HG03045 (cell line): ENCODE measurements around the gene RACGAP1.
A peak's percentile ranks its signal among the peaks of the same experiment; 100 is the strongest.

Source experiments
- ATAC-seq: cut with Tn5 transposase; IDR thresholded peaks from one replicate; pipeline ENCODE4 v1.9.1; 2021; ENCODE audit warnings: mild to moderate bottlenecking, moderate library complexity; ENCODE audit not compliant: unreplicated experiment

Gene RACGAP1, protein sequence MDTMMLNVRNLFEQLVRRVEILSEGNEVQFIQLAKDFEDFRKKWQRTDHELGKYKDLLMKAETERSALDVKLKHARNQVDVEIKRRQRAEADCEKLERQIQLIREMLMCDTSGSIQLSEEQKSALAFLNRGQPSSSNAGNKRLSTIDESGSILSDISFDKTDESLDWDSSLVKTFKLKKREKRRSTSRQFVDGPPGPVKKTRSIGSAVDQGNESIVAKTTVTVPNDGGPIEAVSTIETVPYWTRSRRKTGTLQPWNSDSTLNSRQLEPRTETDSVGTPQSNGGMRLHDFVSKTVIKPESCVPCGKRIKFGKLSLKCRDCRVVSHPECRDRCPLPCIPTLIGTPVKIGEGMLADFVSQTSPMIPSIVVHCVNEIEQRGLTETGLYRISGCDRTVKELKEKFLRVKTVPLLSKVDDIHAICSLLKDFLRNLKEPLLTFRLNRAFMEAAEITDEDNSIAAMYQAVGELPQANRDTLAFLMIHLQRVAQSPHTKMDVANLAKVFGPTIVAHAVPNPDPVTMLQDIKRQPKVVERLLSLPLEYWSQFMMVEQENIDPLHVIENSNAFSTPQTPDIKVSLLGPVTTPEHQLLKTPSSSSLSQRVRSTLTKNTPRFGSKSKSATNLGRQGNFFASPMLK

DNA sequence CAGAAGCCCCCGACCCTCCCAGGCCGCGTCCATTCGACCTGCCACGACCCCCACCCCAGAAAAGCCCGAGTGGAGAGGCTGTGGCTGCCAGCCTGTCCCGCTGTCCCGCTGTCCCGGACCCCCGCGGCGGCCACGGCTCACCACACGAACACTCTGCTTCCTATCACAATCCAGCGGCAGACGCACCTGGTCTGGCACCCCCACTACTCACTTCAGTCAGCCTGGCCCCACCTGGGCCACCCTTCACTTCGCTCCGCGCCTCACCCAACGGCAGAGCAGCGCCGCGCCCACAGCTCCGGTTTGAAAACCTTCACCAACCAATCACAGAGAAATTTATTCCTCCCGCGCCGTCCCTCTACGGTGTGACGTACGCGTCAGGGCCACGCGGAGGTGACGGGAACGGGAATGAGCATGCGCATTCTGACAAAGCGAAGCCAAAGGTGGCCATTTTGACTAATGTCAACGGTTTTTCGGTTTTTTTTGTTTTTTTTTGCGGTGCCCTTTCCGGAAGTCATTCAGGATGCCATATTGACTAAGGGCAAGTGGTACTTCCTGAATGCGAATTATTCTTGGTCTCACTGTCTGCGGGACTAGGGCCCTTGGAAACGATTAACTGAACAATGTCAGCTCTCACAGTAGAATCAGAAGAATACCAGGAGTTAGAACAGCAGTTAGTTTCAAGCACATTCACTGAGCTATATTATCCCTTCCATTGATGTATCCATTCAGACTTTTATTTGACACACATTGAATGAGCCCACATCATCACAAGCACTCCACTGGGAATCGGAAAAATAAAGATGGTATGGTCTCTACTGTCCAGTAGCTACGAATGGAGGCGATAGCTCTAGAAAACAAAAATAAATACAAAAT is at the start of gene RACGAP1:
RACGAP1 (minus strand) TSS at position 308 of the 873 bp plus-strand sequence. CDS start 8,779 bp downstream, outside the sequence.
- ATAC-seq: peak; percentile 97

DNA sequence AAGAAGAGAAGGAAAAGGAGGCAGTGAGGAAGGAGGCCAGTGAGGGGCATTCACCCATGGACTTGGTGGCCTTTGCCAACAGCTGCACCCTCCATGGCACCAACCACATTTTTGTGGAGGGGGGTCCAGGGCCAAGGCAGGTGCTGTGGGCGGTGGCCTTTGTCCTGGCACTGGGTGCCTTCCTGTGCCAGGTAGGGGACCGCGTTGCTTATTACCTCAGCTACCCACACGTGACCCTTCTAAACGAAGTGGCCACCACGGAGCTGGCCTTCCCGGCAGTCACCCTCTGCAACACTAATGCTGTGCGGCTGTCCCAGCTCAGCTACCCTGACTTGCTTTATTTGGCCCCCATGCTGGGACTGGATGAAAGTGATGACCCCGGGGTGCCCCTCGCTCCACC is 48.4 kb upstream of the RACGAP1 start:
- ATAC-seq: no peak

DNA sequence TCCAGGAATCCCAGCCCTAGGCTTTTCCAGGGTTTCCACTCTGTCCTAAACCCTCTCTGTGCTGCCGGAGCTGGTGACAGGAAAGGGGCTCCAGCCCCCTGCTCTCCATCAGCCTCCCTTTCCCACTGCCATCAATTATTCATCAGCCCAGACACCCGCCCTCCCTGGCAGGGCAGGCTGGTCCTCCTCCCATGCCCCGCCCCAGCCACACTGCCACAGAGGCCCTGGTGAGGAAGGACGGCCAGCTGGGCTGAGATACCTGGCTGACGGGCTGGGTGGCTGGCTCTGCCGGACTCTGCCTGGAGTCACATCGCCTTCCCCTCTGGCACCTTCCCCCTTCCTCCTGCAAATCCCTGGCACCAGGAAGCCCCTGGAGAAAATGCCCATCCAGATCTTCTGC is 47.9 kb upstream of the RACGAP1 start:
- no peak for ATAC-seq

DNA sequence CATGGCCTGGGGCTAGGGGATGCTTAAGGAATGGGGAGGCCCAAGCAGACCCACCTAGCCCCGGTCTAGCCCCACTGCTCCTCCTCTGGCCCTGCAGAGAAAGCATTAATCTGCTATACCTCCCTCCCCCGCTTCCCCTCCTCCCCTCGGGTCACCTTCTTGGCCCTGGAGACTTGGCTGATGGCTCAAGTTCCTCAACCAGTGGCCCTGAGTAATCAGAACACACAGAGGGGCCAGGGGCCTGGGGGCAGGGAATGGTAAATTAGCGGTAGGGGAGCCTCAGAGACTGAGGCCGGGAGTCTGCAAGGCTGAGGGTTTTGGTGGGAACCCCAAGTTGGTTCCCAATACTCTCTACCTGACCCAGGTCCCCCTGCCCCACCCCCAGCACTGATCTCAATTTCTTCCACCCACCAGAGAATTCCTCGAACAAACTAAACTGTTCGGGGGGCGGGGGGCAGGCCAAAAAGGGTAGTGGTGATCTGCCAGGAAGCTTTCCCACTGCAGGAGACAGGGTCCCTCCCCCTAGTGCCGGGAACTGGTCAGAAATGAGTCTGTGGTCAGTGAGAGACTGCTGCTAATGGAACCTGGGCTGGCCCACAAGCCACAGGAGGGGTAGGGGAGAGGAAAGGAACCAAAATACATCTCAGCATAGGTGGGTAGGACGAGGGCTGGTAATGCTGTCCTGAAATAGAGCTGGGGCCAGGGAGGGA is 47.1 kb upstream of the RACGAP1 start:
- no peak for ATAC-seq

DNA sequence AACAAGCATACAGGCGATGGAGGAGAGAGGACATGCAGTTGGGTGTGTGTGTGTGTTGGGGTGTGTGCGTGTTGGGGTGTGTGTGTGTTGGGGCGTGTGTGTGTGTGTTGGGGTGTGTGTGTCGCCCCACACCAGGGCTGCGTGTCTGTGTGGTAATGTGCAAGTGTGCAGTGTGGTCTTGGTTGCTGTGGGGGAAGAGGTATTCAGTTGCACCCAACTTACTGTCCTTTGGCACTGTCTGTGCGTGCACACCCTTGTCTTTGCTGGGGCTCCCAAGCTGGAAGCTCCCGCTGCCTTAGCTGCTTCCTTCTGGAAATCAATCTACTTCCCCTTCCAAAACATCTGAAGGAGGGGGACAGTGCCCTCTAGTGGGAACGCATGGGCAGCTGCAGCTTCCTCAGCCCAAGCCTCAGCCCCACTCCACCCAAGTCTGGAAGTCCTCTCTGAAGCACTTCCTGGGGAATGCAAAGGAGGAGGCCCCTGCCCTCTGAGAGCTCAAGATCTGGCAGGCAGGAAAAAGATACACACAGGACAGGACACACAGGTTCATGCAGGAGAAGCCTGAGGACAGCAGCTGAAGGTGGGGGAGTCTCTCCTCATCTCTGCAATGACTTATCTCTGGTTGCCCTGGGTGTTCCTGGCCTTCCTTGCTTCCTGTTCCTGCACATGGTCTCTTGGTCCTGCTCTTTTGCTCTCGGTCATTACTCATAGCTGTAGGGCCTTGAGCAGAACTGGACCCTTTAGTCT is 45.2 kb upstream of the RACGAP1 start:
- no peak for ATAC-seq

DNA sequence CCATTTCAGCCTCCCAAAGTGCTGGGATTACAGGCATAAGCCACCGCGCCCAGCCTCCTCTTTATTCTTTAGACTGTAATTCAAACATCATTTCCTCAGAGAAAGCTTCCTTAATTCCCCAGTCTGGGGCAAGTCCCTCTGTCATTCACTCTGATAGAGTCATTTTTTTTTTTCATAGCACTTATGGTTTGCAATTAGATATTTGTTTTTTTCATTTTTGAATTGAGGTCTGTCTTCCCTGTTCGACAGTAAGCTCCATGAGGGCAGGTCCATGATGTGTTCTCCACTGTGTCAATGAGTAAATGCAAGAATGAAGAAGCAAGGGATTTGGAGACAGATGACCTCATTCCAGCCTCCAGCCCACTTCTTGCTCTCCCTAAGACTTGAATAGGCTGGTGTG is 44.2 kb upstream of the RACGAP1 start:
- ATAC-seq: no peak

DNA sequence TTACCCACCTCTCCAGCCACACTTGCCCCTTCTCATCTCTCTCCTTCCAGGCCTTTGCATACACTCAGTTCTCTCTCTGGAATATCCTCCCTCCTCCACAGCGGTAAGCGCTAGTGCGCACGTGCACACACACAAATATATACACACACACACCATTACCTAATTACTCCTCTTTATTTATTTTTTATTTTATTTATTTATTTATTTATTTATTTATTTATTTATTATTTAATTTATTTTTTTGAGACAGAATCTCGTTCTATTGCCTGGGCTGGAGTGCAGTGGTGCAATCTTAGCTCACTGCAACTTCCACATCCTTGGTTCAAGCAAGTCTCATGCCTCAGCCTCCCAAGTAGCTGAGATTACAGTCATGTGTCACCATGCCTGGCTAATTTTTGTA is 43.8 kb upstream of the RACGAP1 start:
- no peak for ATAC-seq

DNA sequence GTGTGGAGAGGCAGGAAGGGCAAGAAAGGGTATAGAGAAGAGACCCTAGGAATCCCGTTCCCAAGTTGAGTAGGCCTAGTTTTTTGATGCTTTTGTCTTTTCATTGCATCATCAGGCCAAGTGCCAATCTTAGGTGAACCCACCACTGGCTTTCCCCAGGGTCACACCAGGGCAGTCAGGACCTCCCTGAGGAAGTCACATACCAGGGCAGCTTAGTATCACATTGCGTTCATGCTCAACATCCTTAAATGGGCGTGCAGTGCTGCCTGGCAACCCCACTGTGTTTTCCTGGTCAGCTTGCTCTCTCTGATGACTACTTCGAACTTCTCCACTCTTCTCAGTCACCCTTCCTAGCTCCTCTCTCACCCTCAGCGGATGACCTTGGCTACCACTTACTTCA is 41.1 kb upstream of the RACGAP1 start:
- no peak for ATAC-seq

DNA sequence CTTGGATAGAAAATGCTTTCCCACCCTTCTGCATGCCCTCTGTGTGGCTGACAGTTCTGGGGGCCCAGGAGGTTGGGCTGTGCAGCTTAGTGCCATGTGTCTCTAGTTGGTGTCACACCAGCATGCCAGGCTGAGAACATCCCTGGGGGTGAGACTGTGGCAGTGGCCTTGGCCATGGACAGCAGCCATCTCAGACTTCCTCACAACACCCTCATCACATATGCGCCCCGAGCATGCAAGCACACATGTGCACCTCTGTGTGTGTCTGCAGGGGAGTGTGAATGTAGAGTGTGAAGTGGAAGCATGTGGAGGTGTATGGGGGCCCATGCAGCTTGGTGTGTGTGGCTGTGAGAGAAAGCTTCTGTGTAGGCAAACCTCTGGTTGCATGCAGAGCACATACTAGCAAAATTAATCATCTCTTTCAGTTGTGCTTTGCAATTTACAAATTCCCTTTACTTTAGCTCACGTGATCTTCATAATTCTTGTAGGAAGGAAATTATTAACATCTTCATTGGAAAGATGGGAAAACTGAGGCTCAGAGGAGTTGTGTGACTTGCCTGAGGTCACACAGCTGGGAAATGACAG is 40.5 kb upstream of the RACGAP1 start:
- ATAC-seq: no peak

DNA sequence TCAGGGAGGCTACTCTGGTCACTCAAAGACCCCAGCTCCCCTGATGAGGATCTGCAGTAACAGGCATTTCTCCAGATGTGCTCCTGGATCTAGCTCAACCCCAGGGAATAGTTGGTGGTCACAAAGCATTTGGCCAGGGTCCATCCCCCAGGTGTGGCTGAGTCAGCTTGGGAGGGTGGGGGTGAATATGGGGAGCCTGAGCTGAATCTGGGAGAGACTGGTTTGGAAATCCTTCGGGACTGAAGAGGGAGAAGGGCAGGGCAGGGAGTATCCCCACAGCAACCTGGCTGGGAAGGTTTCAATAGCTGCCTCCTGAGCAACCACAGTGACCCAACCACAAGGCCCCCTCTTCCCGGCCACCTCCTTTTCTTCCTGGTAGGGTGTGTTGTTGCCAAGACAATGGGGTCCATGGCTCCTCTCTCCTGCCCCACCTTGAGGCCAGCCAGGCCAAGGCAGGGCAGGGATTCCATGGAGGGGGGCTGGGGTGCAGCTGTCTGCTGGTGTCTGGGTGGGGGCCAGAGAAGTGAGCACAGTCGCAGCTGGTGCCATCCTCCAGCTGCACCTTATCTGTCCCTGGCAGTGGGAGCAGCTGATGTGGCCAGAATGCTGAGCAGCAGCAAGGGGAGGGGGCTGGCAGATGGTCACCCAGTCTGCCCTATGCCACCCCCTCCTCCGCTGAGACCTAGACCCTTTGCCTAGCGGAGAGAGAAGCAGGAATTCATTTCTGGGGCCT is 37.6 kb upstream of the RACGAP1 start:
- ATAC-seq: no peak

DNA sequence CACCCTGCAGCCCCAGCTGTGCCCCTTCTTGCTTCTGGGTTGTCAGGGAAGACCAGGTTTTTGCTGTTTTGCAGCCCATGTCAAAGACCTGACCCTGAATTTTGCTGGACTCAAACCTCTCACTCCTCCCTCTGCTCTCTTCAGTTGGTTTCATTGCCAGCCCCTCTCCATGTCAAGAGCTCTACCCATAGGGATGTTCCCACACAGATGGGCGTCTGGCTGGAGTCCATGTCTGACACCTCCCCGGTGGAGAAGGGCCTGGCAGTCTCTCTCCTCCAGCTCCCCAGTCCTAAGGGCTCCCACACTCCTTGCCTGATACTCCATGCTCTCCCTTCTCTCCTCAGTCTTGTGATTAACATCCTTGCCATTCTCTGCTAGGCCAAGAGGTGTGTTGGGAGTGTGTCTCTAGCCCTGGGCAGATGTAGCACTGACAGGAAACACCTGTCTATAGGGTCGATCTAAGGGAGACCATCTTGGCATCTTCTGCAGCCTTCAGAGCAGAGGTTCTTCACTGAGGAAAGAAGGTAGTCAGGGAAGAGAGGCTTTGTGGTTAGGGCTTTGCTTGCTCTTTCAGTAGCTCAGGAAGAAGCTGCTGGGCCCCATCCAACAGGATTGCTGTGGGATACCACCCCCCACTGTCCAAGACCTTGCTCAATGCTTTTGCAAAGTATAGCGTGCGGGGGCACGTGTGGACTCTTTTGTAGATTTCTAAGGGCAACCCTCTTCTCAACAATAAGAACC is 36.8 kb upstream of the RACGAP1 start:
- no peak for ATAC-seq

DNA sequence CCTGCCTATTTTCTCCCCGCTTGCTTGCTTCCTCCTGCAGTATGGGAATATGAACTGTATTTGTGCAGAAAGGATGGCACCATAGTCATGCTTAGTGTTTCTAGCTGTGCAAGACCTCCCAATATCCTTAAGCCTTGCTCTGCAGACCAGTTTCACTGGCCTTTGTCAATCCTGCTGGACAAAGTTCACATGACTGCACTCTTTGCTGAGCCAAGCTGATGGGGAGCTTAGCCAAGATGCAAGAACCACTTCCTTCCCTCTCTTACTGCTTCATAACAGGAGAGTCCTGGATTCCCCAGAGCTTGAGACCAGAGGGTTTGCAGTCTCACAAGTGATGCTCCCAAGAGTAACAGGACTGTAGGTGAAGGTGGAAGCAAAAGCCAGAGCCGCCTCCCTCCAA is 35.9 kb upstream of the RACGAP1 start:
- ATAC-seq: no peak

DNA sequence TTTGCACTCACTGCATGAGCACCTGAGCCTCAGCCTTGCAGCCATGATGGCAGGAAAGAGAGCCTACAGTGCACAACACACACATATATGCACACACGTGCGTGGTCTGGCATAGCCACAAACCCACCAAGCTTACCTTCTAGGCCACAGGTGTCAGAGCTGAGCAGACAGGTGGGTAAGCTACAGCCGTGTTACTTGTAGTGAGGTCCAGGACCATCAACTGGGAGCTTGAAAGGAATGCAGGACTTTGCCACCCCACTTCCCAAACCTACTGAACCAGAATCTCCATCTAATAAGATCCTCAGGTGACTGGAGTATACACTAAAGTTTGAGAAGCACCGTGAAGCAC is 34.8 kb upstream of the RACGAP1 start:
- ATAC-seq: no peak

DNA sequence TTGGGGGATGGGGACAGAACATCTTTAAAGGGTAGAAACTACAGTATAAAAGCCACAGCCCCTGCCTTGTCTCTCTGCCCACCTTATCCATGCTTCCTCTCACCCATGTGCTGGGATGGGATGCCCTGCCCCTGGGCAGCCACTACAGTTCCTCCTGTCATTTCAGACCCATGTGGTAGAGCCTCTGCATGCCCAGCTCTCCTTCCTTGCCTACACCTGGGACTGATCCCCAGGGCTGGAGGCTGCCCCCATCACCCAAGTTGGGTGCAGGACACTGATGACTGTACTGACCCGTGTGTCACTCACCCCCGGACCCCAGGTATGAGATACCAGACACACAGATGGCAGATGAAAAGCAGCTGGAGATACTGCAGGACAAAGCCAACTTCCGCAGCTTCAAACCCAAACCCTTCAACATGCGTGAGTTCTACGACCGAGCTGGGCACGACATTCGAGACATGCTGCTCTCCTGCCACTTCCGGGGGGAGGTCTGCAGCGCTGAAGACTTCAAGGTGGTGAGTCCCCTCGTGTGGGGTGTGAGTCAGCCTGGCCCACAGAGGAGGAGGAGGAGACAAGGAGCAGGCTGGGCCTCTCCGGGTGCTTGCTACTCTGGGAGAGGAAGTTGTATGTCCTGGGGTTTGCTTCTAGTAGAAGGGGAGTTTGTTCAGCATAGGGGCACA is 34.3 kb upstream of the RACGAP1 start:
- ATAC-seq: no peak

DNA sequence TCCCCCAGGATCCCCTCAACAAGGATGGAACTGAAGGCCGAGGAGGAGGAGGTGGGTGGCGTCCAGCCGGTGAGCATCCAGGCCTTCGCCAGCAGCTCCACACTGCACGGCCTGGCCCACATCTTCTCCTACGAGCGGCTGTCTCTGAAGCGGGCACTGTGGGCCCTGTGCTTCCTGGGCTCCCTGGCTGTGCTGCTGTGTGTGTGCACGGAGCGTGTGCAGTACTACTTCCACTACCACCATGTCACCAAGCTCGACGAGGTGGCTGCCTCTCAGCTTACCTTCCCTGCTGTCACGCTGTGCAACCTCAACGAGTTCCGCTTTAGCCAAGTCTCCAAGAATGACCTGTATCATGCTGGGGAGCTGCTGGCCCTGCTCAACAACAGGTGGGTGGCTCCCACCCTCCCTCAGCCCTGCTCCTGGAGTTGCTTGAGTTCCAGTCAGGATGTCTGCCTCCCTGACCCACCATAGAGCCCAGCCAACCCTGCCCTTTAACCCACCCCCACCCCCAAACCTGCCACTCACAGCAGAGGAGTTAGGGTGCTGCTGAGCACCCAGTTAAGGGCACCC is 33.5 kb upstream of the RACGAP1 start:
- no peak for ATAC-seq

DNA sequence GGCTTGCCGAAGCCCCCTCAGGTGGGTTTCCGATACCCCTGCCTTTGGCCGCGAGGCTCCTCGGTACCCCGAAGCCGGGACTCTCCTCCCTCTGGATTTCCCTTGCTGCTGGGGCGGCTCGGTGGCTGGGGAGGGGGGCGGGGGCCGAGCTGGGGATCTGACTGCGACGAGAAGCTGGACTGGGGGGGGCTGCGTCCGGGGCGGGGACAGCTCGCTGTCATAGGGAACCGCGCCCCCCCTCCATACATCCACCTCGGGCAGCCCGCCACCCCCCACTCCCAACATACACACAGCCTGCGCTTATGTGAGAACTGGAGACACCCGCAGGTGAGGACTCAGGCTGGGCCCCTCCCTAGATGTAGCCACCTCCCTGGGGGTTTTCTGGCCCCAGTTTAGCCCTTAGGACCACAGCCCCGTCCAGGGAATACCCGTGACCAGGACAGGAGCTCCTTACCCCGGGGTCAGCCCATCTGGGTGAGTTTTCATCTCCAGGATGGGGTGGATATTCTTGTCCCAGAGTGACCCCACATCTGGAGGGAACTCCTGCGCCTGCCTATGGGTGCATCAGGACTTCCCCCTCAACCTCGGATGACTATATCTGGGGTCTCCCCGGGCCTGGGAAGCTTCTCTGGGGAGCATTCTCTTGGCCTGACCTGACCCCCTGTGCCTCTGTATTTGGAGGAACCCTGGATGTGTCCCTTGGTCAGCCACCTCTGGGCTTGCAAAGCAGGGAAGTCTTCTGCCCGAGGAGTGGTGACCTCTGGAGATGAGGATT is 32.8 kb upstream of the RACGAP1 start:
- no peak for ATAC-seq
